CD4-positive, alpha-beta T cell treated with Interferon alpha-2 for 1 hour (primary cell): ENCODE data around the gene PIP5K1A.
"Not testable (repeated sequence)": the region's sequence is repeated elsewhere in the genome, so short reads cannot be mapped to it uniquely, and the experiment has no call there.

Source experiments
- DNase-seq, 2 donors: peaks; one replicate each; pipeline ENCODE4 v3.0.0-alpha.2; 2020 to 2022

Gene PIP5K1A

GRCh38 chr1:151192047-151192446 is 6.3 kb upstream of the PIP5K1A start:
- no peak for DNase-seq

DNA sequence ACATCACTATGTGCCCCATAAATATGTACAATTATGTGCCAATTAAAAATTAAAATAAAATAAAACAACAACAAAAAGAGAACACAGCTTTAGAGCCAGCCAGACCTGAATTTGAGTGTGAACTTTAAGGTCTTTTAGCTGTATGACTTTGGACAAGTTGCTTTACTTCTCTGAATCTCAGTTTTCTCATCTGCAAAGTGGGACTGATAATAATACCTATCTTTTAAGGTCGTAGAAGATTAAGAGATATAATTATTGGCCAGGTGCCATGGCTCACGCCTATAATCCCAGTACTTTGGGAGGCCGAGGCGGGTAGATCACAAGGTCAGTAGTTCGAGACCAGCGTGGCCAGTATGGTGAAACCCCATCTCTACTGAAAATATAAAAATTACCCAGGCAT is 5.0 kb upstream of the PIP5K1A start:
- no peak for DNase-seq

- no peak for DNase-seq
These were observed 4.5 kb upstream of the PIP5K1A start for GRCh38 chr1:151193856-151194255.

GRCh38 chr1:151194894-151195594 is 3.3 kb upstream of the PIP5K1A start:
- not testable (repeated sequence) for DNase-seq

DNA sequence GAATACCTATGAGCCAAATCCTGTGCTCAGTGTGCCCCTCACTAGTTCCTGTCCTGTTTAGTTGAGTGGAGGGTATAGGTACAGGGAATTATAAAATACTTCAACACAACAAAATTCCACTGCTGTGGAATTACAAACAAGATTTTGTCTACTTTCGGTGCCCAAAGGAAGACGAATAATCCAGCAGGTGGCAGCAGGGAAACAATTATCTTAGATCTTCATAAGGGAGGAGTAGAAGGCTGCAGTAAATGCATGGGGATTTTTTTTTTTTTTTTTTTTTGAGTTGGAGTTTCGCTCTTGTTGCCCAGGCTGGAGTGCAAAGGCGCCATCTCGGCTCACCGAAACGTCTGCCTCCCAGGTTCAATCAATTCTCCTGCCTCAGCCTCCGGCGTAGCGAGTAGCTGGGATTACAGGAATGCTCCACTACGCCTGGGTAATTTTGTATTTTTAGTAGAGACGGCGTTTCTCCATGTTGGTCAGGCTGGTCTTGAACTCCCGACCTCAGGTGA is 2.0 kb upstream of the PIP5K1A start:
- DNase-seq: peak; percentile 58 to 75

- DNase-seq: no peak
These were observed 494 bp upstream of the PIP5K1A start for GRCh38 chr1:151197863-151198253.

DNA sequence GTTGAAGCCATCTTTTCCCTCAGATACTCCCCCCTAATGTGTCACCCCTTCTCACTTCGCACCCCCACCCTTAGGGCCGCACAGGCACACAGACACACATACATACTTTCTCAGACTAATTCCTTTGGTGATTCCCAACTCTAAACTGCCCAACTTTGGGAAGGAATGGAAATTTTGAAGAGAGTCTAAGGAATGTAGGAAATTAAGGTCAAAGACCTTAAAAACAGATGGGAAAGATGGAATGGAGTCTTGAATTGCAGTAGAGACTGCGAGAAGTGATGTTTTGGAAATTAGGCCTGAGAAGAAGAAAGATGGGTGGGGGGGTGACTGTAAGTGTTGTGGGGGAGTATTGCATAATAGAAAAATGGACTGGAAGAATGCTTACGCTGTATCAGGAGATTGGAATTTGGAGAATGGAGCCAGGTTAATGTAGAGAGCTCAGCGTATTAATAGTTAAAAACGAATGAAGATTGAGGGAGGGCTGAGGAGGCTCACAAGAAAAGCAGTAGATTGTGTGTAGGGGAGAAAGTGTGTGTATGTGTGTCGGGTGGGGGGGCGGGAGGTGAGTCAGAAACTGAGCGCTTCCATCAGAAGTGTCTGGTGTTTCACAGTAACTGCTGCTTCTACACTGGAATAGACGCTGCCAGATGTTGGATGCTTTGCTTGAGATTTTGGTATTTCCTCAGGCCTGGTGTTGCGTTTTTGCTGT is 1.7 kb downstream of the PIP5K1A start:
- peak in 1 of 2 donors; percentile 26 for DNase-seq

DNA sequence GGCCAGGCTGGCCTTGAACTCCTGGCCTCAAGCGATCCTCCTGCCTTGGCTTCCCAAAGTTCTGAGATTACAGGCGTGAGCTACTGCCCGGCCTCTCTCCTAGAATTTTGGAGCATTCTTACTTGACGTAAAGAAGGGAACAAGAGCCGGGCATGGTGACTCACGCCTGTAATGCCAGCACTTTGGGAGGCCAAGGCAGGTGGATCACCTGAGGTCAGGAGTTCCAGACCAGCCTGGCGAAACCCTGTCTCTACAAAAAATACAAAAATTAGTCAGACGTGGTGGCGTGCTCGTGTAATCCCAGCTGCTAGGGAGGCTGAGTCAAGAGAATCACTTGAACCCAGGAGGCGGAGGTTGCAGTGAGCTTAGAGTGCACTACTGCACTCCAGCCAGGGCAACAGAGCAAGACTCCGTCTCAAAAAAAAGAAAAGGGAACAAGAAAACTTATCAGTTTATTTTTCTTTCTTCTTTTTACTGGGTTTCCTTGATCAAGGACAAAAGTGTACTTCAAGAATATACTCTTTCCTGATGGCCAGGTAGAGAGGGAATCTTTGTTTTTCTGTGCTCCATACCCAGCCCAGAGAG is 7.1 kb downstream of the PIP5K1A start:
- DNase-seq: not testable (repeated sequence)

DNA sequence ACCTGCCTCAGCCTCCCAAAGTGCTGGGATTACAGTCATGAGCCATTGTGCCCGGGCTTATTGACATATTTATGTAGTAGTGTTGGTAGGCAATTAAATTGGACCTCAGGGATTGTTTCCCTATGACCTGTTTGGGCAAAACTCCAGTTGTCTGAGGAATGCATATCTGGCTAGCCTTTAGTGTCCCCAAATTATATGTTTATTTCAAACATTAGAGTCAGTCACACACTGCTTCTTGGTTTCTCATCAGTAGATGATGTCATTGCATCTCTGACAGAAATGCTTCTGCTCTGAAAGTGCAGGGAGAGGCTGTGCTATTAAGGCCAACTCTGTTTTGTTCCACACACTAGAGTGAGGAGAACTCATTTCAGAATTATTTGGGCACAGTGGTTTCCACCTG is 12.5 kb downstream of the PIP5K1A start:
- DNase-seq: no peak

- DNase-seq: no peak
These were observed 13.8 kb downstream of the PIP5K1A start for GRCh38 chr1:151211972-151212705.

- no peak for DNase-seq
These were observed 15.2 kb downstream of the PIP5K1A start for GRCh38 chr1:151213560-151213959.

- no peak for DNase-seq
These were observed 23.3 kb downstream of the PIP5K1A start for GRCh38 chr1:151221616-151222015.

DNA sequence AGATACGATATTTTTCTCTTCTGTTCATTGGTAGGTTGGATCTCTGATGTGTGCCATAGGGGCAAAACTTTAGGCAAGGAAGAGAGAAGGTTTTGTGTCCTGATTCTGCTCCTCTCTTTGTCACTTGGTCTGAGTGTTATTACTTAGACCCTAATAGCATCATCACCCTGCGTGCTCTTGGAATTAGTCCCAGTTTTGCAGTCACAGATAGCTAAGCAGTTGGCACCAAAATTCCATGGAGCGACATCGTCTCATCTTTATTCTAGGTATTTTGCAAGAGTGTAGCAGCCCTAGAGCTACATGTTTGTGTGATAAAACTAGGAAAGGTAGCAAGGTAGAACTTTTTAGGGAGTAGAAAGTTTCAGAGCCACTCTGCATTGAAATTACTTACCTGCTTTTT is 23.8 kb downstream of the PIP5K1A start:
- DNase-seq: no peak

DNA sequence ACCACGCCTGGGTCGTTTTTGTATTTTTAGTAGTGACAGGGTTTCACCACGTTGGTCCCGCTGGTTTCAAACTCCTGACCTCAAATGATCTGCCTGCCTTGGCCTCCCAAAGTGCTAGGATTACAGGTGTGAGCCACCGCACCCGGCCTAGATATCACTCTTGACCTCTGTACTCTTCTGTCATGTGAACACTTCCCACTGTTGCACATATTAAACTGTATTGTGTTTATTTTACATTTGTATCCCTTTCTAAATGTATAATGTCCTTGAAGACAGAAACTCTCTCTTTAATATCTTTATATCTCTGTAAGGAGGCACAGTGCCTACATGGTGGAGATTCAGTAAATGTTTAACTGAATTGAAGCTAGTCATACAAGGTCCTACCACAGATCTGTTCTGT is 36.9 kb downstream of the PIP5K1A start:
- DNase-seq: no peak

DNA sequence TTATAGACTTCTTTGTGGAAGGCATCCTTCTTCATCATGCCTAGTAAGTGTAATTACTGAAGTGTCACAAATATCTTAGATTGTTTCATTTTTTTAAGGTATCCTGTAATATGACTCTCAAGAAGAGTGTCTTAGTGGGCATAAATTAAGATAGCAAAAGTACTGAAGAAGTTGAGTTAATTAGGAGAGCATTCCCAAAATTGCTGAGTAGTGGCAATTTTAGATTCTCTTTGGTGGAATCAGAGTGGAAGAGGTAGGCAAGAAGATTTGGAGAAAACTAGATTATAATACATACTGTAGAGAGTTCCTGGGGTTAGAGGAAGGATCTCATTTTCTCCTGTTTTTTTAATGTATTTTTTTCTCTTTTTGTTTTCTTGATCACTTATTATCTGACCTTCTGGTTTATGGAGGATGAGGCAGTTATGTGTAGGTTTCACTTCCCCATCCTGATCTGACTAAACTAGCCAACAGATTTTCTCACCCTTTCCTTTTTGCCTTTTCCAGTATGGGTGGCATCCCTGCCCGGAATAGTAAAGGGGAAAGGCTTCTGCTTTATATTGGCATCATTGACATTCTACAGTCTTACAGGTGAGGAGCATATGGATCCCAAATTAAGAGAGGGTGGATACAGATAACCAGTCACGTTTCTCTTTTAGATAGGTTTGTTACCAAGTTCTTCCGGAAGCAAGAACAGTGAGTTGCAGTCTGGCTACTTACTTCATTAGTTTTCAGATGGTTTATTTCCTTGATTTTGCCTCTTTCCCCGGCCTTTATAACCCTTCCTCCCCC is 39.5 kb downstream of the PIP5K1A start:
- no peak for DNase-seq

GRCh38 chr1:151238467-151238739 is 40.1 kb downstream of the PIP5K1A start:
- DNase-seq: no peak

- DNase-seq: no peak
These were observed 44.1 kb downstream of the PIP5K1A start for GRCh38 chr1:151242442-151242841.

DNA sequence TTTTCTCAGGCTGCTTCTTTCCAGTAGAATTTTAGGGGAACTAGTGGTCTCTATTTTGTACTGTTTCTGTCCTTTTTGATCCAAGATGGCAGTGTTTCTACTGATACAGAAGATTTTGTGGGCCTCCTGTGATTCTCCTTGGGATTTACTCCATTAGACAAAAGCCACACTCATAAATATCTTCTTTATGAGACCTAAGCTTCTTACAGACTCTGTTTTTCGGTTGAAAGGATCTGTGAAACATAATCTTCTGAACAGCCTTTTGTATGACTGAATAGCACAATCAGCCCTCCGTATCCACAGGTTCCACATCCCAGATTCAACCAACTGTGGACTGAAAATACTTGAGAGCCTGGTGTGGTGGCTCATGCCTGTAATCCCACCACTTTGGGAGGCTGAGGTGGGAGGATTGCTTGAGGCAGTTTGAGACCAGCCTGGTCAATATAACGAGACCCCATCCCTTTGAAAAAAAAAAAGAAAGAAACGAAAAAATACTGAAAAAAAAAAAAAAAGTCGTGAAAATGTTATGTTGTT is 45.4 kb downstream of the PIP5K1A start:
- DNase-seq: no peak

DNA sequence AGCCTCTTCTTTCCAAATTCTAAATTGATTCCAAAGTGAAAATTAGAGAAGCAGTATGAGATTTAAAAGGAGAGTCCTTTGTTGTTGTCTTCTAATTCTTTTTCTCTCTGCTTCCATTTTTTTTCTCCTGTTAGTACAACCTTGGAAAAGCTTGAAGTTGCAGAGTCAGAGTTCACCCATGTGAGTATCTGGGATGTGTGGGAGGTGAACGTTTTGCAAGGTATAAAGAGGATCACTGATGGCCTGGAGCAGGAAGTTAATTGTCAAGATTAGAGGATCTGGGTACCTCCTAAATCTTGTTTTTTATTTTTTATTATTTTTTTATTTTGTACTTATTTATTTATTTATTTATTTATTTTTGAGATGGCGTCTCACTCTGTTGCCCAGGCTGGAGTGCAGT is 48.4 kb downstream of the PIP5K1A start:
- no peak for DNase-seq

- DNase-seq: peak; percentile 75 to 81
These were observed 53.5 kb downstream of the PIP5K1A start for GRCh38 chr1:151251656-151252470.
